Inflammatory macrophage treated with lipopolysaccharide for 1 hour (primary cell): Measurements from ENCODE around the gene RBM39.
"Not testable (repeated sequence)": the region's sequence is repeated elsewhere in the genome, so short reads cannot be mapped to it uniquely, and the experiment has no call there.

Source experiments
- DNase-seq, 2 donors: peaks; one replicate each; pipeline ENCODE4 v3.0.0-alpha.2; 2020 to 2022

RBM39 gene

GRCh38 chr20:35750611-35751010 is 8.6 kb upstream of the RBM39 start:
- no peak for DNase-seq

- not testable (repeated sequence) for DNase-seq
Observed at GRCh38 chr20:35744492-35744841, 2.4 kb upstream of the RBM39 start.

DNA sequence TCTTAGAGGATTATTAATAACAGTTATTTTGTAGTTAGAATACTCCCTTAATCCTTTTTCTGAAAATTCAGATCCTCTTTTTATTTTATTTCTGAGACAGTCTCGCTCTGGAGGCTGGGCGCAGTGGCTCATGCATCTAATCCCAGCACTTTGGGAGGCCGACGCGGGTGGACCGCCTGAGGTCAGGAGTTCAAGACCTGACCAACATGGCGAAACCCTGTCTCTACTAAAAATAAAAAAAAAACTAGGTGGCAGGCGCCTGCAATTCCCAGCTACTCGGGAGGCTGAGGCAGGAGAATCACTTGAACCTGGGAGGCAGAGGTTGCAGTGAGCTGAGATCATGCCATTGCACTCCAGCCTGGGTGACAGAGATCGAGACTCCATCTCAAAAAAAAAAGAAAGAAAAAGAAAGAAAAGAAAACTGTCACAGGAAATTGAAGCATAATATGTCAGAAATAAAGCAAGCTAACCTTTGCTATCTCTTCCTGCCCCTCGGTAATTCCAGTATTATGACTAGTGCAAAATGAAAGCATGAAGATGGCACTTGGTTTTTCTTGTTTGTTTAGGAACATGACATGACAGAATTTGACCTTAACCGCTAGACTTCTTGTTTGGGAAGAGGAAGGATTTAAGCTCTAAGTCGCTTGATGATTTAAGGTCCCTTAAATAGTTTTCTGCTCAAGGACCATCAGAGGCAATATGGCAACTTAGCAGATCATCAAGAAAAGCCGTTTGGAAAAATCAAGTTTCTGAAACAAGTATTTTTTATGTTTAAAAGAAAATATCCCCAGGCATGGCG is 1.8 kb upstream of the RBM39 start:
- DNase-seq, result peak; percentile 71 to 78

- DNase-seq, result peak; percentile 67 to 72
Observed at GRCh38 chr20:35742741-35743523, 872 bp upstream of the RBM39 start.

DNA sequence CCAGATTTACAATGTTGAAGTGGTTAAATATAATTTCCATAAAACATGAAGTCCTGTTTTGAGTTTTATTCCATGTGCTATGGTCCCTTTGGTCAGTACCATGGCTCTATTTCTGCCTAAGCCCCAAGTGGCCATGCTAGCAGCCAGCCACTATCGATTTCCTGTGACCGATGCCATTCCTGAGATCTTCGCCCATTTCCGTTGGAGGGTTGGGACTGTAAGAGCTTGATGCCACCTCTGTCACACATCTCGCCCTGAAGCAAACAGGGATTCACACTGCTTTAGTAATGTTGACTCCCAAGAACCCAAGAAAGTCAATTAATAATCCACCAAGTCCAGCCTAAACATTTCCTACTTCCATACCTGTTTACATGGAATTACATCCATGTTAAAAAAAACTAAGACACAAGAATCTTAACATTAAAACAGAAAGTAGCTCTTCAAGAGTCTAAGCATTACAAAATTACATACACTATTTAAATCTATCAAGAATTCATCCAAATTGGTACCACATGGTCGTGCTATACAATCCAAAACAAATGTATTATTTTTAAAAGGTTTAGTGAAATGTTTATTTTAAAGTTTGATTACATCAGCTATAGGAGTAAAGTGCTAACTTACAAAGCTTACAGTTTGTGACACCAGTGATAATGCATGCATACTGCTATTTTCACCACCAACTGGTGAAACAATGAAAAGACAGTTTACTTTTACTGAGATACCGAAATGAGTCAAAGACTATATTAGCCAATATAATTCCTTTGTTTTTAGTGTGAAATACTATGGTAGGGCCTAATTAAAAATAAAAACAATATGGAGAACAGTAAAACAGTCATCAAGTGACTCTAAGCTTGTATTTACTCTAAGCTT is 2.5 kb downstream of the RBM39 start:
- peak; percentile 44 to 53 for DNase-seq

- no peak for DNase-seq
Observed at GRCh38 chr20:35738410-35739179, 3.5 kb downstream of the RBM39 start.

- DNase-seq, result no peak
Observed at GRCh38 chr20:35737865-35738333, 4.2 kb downstream of the RBM39 start.

DNA sequence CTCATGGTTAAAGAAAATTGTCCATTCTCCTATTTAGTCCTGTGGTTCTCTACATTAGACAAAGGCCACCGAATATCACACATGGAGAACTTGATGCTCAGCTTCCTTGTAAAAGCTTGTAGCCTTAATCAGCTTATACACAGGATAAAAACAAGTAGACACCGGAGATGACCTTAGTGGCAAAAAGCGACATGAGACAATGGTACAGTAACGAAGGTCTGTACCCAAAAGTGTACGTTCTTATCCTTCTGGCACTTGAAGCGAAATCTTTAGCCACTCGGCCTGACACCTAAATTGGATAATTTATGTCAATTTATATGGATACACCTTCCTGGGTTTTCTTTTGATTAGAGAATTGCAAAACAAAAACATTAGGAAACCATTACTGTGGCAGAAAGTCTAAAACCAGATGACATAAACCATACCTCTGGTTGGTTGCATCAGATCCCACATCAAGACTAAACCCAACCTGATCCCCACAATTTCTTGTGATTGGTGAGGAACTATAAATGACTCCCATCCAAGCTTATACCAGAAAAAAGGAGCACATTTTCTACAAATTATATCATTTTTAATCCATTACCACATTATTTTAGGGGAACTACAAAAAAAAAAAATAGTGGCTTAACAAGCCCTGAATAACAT is 6.1 kb downstream of the RBM39 start:
- no peak for DNase-seq

DNA sequence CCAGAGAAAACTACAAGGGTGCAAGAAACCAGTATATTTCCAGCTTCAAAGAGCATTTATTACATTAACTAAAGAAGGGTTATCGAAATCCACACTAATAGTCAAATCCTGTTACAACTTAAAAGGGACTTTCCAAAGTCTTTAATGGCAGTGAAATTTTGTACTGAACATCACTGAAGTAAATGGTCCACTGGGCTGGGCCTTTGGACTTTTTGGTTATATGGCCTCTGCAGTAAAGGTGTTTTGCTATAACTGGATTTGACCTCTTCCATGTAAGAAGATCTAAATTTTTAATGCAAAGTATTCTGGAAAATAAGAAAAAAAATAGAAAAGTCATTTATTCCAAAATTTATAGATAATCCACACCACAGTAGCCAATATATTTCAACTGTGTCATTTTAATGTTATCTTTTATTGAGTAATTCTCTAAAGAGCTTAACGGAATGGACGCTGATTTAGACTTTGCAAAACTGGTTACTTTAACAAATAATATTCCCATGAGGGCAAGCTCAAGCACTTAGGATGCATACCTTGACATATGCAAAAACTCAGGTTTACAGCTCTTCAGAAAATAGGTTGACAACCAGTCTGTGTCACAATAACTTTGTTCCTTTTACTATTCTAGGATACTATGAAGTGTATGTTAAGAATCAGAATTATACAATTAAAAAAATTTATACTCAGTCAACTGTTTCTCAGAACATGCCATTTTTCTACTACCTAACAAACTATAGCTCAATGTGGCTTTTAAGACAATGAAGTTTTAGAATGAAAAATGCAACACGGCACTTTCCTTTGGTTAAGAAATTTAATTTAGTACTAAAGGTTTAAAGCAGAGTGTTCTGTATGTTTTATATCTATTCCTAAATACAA is 7.0 kb downstream of the RBM39 start:
- DNase-seq, result no peak

DNA sequence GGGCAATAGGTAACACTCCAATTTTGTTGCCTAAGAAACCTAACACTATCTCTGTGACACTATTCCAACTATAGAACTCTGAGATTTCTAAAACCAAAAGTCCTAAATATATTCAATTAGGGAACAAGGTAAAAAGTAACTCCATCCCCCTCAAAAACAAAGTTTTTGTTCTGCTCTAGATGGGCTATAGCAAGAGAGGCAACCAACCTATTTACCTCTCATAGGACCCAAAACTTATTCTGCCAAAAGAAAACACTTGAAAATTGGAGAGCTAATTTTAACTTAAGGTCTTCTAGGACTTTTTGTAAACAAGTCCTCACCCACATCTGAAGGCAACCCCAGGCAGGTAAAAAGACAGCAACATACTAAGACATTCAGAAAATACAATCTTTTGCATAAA is 7.7 kb downstream of the RBM39 start:
- no peak for DNase-seq

DNA sequence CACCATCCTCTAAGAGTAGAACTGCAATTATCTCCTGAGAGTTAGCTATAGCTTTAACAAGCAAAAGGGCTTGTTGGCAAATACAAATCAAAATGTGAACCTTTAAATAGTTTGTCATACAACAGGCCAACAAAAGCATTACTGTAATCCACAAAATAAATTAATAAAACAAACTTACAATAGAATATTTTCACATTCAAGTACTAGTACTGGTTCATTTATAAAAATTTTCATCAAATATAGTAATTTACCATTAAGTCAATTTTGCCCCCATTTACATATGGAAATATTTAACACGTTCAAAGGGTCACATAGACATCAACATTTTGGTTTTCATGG is 9.4 kb downstream of the RBM39 start:
- no peak for DNase-seq

GRCh38 chr20:35731862-35732643 is 10.0 kb downstream of the RBM39 start:
- DNase-seq, result no peak

- DNase-seq, result no peak
Observed at GRCh38 chr20:35731469-35731788, 10.6 kb downstream of the RBM39 start.

DNA sequence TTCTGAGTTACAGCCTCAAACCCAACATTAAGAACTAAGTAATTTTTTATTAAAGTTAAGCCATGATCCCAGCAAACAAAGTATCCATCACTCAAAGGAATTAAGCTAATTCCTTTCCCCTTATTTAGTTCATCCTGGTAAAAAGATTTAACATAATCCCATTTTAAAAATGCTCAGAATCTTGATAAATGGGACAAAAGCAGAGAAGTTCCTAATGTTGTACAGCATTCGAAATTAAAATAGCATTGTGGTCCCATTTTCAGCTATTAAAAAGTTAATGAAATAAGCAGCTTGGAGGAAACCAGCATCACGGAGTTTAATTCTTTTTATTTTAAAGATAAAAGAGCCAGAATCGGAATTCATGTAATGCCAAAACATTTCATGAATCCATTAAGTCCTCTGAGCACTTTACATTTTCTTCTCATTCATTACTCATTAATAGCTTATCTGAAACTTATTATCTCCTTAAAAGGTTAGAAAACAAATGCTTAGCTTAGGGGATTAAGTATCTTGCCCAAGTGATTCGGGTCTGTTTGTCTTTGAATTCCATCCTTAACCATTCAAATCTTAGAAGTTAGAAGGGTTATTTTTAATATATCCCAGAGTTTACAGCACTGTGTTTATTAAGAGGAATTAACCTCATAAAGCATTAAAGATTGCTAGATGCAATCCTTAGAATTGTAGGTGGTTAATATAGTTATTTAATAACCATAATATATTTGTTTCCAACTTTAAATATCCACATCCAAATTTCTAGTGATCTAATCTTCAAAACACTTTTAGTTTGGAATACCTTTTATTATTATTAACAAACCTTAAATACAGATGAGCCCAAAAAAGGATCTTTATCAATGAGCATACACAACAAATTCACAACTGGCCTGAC is 11.2 kb downstream of the RBM39 start:
- no peak for DNase-seq

- DNase-seq, result no peak
Observed at GRCh38 chr20:35729836-35730582, 12.1 kb downstream of the RBM39 start.

DNA sequence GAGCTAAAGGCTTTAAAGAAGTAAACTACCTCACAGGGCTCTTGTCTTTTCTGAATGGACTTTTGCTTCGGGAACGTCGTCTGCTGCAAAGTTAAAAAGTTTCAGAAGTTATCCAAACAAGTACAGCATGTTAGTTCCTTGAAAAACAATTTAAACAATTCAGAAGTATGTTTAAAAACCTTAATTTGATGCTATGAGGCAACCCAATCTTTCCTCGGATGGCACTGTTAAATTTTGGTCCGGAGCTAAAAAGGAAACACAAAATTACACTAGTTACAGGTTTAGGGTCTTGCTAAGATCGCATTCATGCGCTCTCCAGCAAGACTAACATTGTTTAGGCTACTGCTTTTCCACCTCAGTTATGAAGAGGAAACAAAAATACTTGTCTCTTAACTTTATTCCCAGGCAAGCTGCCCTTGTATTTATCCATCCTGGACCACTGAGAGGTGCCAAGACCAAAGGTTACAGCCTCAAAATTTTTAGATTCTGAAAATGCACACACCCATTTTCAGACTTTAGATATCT is 12.7 kb downstream of the RBM39 start:
- no peak for DNase-seq

DNA sequence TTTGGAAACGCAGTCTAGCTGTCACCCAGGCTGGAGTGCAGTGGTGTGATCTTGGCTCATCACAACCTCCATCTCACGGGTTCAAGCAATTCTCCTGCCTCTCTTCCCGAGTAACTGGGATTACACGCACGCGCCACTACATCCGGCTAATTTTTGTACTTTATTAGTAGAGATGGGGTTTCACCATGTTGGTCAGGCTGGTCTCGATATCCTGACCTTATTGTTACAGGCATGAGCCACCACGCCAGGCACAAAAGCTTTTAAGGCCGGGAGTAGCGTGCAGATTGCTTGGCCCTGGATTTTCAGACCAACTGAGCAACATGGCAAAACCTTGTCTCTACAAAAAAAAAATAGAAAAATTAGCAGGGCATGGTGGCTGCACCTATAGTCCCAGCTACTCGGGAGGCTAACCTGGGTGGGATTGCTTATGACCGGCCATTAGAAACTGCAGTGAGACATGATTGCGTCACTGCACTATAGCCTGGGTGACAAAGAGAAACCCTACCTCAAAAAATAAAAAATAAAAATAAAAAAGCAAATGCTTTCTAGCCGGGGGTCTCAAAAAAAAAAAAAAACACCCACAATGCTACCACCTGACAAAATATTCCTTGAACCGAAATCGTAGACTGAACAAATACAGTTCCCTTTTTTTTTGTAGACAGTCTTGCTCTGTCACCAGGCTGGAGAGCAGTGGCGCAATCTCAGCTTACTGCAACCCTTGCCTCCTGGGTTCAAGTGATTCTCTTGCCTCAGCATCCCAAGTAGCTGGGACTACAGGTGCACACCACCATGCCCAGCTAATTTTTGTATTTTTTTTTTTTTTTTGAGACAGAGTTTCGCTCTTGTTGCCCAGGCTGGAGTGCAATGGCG is 15.0 kb downstream of the RBM39 start:
- peak; percentile 44 to 48 for DNase-seq
